HEK293T (cell line): Measurements from ENCODE around the gene ALK.

Source experiments
- CTCF ChIA-PET: fragments of 350-600 bp; formaldehyde crosslinking; extraction: SDS; loops from one replicate; lab custom pipeline; 2021; ENCODE audit warnings: antibody characterized with exemption, inconsistent platforms; lab: Yijun Ruan, JAX
- POLR2A ChIA-PET: fragments of 350-600 bp; formaldehyde crosslinking; extraction: SDS; loops from one replicate; lab custom pipeline; 2020; ENCODE audit warnings: antibody characterized with exemption, inconsistent platforms; lab: Yijun Ruan, JAX
- DNase-seq: peaks from one replicate; pipeline ENCODE4 v3.0.0; 2012; ENCODE audit warnings: mixed read lengths; ENCODE audit errors: extremely low spot score
- ARNT ChIP-seq: fragments of 450-650 bp; IDR thresholded peaks from 2 replicates; pipeline ENCODE4 v1.6.1; 2017; ENCODE audit warnings: mild to moderate bottlenecking
- BHLHE40 ChIP-seq: fragments of 450-650 bp; IDR thresholded peaks from 2 replicates; pipeline ENCODE4 v1.6.1; 2016; ENCODE audit warnings: mild to moderate bottlenecking, moderate library complexity, borderline replicate concordance
- CTBP1 ChIP-seq: fragments of 450-650 bp; IDR thresholded peaks from 2 replicates; pipeline ENCODE4 v1.6.1; 2016; ENCODE audit warnings: borderline replicate concordance
- ELF4 ChIP-seq: fragments of 450-650 bp; IDR thresholded peaks from 2 replicates; pipeline ENCODE4 v1.6.1; 2017; ENCODE audit warnings: antibody characterized with exemption
- FOXA1 ChIP-seq: fragments of 450-650 bp; IDR thresholded peaks from 2 replicates; pipeline ENCODE4 v1.6.1; 2016; ENCODE audit warnings: mild to moderate bottlenecking
- FOXK2 ChIP-seq: fragments of 450-650 bp; IDR thresholded peaks from 2 replicates; pipeline ENCODE4 v1.6.1; 2016; ENCODE audit warnings: mild to moderate bottlenecking
- FOXM1 ChIP-seq: fragments of 450-650 bp; IDR thresholded peaks from 2 replicates; pipeline ENCODE4 v1.6.1; 2017; ENCODE audit warnings: mild to moderate bottlenecking, borderline replicate concordance
- HDGF ChIP-seq: fragments of 450-650 bp; IDR thresholded peaks from 2 replicates; pipeline ENCODE4 v1.6.1; 2017; ENCODE audit warnings: antibody characterized with exemption, borderline replicate concordance
- L3MBTL2 ChIP-seq: fragments of 450-650 bp; conservative IDR thresholded peaks from 2 replicates; pipeline ENCODE4 v1.6.1; 2016; ENCODE audit warnings: mild to moderate bottlenecking
- LEF1 ChIP-seq: fragments of 450-650 bp; IDR thresholded peaks from 2 replicates; pipeline ENCODE4 v1.6.1; 2017; ENCODE audit warnings: mild to moderate bottlenecking, borderline replicate concordance
- NFRKB ChIP-seq: fragments of 450-650 bp; IDR thresholded peaks from 2 replicates; pipeline ENCODE4 v1.6.1; 2016; ENCODE audit warnings: mild to moderate bottlenecking, moderate library complexity
- SP1 ChIP-seq: fragments of 450-650 bp; IDR thresholded peaks from 2 replicates; pipeline ENCODE4 v1.6.1; 2017
- SUZ12 ChIP-seq: fragments of 450-650 bp; IDR thresholded peaks from 2 replicates; pipeline ENCODE4 v1.6.1; 2016; ENCODE audit warnings: mild to moderate bottlenecking
- TARDBP ChIP-seq: fragments of 450-650 bp; IDR thresholded peaks from 2 replicates; pipeline ENCODE4 v1.6.1; 2016
- ZNF384 ChIP-seq: fragments of 450-650 bp; IDR thresholded peaks from 2 replicates; pipeline ENCODE4 v1.6.1; 2016
- TF ChIP-seq, protein P1 (sequence below): fragments of 450-650 bp; IDR thresholded peaks from 2 replicates; pipeline ENCODE4 v1.6.1; 2016

Gene ALK

DNA sequence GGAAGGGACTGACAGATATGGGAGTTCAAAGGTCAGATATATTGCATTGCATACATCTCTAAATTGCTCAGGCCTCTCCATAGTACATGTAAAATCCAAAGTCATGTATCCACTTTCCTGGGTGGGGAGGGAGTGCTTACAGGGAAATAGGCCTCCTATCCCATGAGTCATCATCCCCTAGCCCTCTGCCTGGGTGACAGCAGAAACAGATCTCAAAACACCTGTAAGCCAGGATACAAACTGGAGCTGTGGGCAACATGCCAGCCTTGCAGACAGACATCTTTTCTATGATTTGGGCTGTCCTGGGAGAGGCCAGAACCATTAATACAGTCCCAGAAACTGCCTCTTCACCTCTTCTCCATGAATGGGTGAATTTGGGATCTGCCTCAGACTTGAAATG is 4.8 kb downstream of the ALK start:
- no peak for DNase-seq
- POLR2A ChIA-PET = no interaction called here
- CTCF ChIA-PET = no interaction called here
- TF ChIP-seq L3MBTL2 (no peak), CTBP1 (no peak)

DNA sequence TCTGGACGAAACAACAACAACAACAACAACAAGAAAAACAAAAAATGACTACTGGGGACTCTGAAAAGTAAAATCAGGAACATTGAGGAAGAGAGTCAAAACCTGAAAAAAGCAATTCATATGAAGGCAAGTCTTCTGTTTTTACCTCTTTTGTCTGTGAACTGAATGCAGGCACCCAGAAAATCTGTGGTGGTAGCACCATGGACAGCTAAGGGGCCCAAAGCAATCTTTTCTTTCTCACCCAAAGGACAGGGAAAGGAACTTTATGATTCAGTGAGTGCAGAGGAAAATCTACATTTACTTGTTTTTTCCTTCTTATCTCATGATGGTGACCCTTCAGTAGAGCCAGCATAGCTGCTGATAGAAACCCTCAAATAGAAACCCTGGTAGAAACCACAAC is 10.4 kb downstream of the ALK start:
- no peak for DNase-seq
- TF ChIP-seq LEF1 (no peak), FOXK2 (no peak), NFRKB (no peak), BHLHE40 (no peak), FOXM1 (no peak), ARNT (no peak), SUZ12 (no peak), TARDBP (no peak), FOXA1 (no peak), ELF4 (no peak), HDGF (no peak), SP1 (no peak), CTBP1 (no peak), L3MBTL2 (no peak), ZNF384 (no peak)
- TF ChIP-seq, protein P1, sequence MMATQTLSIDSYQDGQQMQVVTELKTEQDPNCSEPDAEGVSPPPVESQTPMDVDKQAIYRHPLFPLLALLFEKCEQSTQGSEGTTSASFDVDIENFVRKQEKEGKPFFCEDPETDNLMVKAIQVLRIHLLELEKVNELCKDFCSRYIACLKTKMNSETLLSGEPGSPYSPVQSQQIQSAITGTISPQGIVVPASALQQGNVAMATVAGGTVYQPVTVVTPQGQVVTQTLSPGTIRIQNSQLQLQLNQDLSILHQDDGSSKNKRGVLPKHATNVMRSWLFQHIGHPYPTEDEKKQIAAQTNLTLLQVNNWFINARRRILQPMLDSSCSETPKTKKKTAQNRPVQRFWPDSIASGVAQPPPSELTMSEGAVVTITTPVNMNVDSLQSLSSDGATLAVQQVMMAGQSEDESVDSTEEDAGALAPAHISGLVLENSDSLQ = no peak
- ChIA-PET CTCF (no interaction called here), POLR2A (no interaction called here)

DNA sequence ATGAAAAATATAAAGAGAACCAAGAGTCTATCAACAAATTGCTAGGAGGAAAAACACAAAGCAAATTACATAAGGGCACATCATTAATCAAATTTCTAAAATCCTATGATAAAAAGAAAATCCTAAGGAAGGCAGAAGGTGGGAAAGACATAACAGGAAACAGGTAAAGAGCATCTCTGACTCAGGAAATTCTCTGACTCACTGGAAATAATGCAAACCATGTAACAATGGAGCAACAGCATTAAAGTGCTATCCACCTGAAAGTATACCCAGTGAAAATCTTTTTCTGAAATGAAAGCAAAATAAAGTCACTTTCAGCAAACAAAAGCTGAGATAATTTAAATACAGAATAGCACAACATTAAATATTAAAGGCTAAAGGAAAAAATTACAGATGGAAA is 10.9 kb downstream of the ALK start:
- TF ChIP-seq LEF1 (no peak), CTBP1 (no peak), ELF4 (no peak)
- TF ChIP-seq, protein P1 = no peak
- ChIA-PET CTCF (no interaction called here), POLR2A (no interaction called here)
- no peak for DNase-seq

DNA sequence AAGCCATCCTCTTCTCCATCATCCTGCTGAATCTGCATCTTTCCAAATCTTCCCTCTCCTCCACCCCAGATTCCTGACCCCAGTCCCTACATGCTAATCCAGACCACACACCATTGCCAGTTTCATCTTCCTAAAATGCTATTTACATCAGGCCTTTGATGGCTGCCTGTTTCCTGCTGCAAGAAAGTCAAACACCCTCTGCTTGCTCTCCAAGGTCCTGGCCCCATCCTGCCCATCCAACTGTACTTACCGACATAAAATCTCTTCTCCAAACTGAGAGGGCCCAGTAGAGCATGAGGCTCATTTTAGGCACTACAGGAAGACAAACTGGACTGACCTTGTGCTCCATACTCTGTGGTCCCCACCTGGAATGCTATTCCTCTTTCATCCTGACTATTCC is 19.0 kb downstream of the ALK start:
- DNase-seq = no peak
- ChIA-PET CTCF (no interaction called here), POLR2A (no interaction called here)
- no peak for TF ChIP-seq ZNF384

DNA sequence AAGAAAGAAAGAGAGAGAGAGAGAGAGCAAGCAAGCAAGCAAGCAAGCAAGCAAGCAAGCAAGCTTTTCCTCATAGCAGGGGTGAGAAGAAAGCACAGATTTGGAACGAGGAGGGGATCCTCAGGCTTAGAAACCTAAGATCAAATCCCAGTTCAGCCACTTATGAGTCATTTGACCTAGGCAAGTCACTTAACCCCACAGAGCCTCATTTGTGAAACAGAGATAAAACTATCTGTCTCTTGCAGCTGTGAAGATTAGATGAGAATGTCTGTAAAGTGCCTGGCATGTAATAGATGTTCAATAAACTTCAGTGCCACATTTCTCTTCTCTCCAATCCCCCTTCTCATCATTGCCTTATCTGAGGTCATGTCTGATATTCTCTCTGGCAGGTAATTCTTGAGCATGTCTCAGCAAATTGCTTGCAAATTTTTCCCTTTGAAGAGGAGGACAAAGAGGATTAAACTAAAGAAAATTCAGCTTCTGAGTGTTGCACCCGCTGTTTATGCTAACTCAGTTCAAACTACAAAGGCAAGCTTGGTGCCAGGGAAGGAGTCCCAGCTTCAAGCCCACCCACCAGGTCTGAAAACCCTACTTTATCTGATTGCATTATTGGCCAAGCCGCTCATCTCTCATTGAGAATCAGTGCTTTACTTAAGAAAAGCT is 20.3 kb downstream of the ALK start:
- CTCF ChIA-PET = no interaction called here
- POLR2A ChIA-PET = no interaction called here
- DNase-seq = no peak
- no peak for TF ChIP-seq L3MBTL2
- TF ChIP-seq ELF4 = no peak
- no peak for TF ChIP-seq ARNT
- no peak for TF ChIP-seq NFRKB
- TF ChIP-seq TARDBP = no peak
- no peak for TF ChIP-seq SUZ12

DNA sequence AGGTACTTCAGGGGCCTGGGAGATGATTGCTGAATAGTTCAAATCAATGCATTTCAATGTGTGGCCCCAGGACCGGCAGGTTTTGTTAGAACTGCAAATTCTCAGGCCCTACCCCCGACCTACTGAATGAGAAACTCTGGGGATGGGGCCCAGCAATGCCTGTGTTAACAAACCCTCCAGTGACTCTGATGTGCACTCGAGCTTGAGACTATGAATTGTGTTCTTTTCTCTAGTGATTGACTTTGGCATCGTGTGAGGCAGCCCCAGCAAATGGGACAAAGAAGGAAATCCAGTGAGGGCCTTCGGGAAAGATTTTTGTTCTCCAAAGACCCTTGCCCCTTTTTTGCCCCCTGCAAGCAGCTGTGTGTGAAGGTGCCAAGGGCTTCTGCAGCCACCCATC is 22.4 kb downstream of the ALK start:
- CTCF ChIA-PET = no interaction called here
- POLR2A ChIA-PET = no interaction called here
- no peak for DNase-seq
- TF ChIP-seq FOXA1 (no peak), FOXK2 (no peak), TARDBP (no peak), ZNF384 (no peak), BHLHE40 (no peak), LEF1 (no peak), ELF4 (no peak), ARNT (no peak), FOXM1 (no peak), NFRKB (no peak)

DNA sequence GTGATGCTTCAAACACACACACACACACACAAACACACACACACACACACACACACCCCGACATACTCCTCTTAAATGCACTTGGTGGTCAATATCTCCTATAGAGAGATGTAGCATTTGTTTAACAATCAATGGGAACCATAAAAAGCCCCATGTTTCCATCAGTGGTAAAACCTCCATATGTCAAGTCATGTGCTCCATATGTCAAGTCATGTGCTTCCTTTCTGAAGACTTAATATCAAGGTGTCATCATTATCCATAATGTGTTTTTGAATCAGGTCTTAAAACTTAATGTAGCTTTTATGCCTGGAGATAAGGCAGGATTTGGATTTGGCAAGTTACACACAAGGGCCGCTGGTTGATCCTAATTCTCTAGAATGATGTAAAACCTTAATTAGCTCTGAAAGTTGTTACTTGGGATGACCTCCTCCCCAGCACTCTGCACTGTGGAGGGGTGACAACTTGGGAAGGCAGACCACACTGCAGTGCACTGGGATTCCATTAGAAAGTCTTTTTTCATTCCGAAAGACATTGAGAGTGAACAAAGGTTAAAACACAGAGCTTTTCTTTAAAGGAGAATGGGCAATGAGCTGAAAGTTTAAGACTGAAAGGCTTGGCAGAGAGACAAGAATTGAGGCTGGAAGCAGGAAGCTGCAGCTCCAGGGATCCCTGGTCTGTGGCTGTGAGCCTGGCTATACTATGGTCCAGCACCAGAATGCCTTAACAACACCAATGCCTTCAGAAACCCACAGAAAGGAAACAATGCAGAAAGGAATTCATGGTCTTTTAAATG is 26.4 kb downstream of the ALK start:
- ChIA-PET POLR2A (no interaction called here), CTCF (no interaction called here)
- no peak for TF ChIP-seq CTBP1
- TF ChIP-seq, protein P1 = no peak
- no peak for TF ChIP-seq HDGF
- TF ChIP-seq SP1 = no peak
- TF ChIP-seq FOXA1 = no peak
- TF ChIP-seq ZNF384 = no peak
- TF ChIP-seq ELF4 = no peak
- no peak for DNase-seq
